AG09309 (cell line): Measurements from ENCODE around the gene VSTM4.

Experiments used
- DNase-seq: peaks from one replicate; pipeline ENCODE4 v3.0.0-alpha.2; 2010; ENCODE audit warnings: low read depth
- H3K4me3 ChIP-seq: 2 replicates; pipeline ENCODE4 v1.5.1; 2011; ENCODE audit warnings: mild to moderate bottlenecking, low read depth, low read length, moderate library complexity; ENCODE audit not compliant: control insufficient read depth
- TF ChIP-seq, protein P1 (sequence below): IDR thresholded peaks from 2 replicates; pipeline ENCODE4 v1.5.1; 2011; ENCODE audit warnings: mild to moderate bottlenecking, low read depth, low read length, inconsistent platforms; ENCODE audit not compliant: insufficient read depth, control insufficient read depth; ENCODE audit errors: missing control alignments

The VSTM4 gene

DNA sequence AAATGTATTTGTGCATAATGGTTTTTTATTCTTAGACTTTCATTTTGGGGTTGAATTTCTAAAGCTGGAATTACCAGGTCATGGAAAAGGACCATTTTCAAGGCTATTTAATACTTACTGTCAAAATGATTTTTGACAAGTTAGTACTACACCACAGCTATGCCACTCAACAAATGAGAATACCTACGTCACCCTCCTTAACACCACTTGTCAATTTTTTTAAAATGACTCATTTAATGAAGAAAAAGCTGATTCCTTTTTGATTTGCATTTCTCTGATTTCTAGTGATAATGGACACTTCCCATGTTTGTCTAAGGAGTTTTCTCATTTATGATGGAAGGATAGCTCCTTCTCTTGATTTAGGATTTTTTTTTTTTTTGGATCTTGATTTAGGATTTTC lies 63.3 kb downstream of the VSTM4 start:
- TF ChIP-seq, protein P1, sequence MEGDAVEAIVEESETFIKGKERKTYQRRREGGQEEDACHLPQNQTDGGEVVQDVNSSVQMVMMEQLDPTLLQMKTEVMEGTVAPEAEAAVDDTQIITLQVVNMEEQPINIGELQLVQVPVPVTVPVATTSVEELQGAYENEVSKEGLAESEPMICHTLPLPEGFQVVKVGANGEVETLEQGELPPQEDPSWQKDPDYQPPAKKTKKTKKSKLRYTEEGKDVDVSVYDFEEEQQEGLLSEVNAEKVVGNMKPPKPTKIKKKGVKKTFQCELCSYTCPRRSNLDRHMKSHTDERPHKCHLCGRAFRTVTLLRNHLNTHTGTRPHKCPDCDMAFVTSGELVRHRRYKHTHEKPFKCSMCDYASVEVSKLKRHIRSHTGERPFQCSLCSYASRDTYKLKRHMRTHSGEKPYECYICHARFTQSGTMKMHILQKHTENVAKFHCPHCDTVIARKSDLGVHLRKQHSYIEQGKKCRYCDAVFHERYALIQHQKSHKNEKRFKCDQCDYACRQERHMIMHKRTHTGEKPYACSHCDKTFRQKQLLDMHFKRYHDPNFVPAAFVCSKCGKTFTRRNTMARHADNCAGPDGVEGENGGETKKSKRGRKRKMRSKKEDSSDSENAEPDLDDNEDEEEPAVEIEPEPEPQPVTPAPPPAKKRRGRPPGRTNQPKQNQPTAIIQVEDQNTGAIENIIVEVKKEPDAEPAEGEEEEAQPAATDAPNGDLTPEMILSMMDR = no peak
- H3K4me3 ChIP-seq = no peak overlapping the region
- no peak for DNase-seq

DNA sequence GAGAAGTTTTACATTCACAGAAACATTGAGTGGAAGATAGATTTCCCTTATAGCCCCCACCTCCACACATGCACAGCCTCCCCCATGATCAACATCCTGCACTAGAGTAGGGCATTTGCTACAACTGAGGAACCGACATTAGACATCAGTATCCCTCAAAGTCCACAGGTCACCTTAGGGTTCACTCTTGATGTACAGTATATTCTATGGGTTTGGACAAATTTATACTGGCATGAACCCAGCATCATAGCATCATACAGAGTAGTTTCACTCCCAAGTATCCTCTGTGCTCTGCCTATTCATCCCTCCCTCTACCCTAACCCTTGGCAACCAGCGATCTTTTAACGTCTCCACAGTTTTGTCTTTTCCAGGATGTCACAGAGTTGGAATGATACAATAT lies 64.4 kb downstream of the VSTM4 start:
- no peak overlapping the region for H3K4me3 ChIP-seq
- TF ChIP-seq, protein P1 = no peak
- DNase-seq = no peak

DNA sequence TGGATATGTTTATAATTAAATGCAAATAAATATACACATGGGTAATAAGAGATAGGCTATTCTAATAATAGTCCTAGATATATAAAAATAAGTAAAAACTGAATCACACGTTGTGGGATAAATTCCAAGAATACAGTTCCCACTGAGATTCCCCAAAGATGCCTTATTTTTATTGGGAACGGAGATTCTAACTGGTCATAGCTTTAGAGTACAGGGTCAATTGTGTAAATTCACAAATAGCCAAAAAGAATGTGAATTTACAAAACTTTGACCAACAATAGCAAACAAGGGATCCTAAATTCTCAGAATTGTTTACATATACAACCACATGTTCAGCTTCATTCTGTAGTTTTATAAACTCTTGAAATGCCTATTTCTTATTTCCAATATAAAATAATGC lies 65.0 kb downstream of the VSTM4 start:
- TF ChIP-seq, protein P1 = no peak
- peak; percentile 41 for DNase-seq
- no peak overlapping the region for H3K4me3 ChIP-seq

DNA sequence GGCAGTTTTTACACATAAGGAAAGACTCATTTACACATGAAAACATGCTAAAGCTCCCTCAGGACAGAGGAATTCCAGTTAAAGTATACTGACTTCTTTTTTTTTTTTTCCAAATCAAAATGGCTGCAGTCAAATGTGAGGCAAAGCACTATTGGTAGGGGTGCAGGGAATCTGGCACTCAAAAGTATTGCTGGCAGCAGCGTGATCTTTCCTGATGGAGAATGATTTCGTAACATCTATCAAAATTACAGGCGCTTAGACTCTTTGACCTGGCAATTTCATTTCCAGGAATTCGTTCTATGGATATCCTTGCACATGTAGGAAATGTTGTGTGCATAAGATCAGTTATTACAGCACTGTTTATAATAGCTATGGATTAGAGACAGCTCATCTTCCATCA lies 65.7 kb downstream of the VSTM4 start:
- TF ChIP-seq, protein P1 = no peak
- no peak for DNase-seq
- H3K4me3 ChIP-seq = no peak overlapping the region

DNA sequence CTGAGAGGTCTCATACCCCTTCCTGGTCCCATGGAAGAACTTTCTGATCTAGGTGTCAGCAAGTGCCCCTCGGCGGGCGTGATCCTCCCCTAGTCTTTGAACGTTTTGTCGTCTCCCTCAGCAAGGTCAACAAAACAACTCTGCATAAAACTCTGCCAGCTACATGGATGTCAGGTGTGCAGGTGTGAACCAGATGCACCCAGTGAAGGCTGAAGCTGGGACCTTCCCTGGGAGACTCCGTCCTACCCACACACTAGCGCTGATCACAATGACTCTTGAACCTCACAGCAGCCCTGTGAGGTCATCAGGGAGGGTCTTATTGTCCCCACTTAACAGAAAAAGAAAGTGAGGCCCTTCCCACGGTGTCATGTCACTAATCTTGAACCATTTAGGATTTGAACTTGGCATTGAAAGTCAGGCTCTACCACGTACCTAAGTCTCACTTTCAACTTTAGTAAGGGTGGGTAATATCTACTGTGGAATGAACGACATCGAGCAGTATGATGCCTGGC lies 68.1 kb downstream of the VSTM4 start:
- DNase-seq = no peak
- no peak overlapping the region for H3K4me3 ChIP-seq
- TF ChIP-seq, protein P1 = no peak

DNA sequence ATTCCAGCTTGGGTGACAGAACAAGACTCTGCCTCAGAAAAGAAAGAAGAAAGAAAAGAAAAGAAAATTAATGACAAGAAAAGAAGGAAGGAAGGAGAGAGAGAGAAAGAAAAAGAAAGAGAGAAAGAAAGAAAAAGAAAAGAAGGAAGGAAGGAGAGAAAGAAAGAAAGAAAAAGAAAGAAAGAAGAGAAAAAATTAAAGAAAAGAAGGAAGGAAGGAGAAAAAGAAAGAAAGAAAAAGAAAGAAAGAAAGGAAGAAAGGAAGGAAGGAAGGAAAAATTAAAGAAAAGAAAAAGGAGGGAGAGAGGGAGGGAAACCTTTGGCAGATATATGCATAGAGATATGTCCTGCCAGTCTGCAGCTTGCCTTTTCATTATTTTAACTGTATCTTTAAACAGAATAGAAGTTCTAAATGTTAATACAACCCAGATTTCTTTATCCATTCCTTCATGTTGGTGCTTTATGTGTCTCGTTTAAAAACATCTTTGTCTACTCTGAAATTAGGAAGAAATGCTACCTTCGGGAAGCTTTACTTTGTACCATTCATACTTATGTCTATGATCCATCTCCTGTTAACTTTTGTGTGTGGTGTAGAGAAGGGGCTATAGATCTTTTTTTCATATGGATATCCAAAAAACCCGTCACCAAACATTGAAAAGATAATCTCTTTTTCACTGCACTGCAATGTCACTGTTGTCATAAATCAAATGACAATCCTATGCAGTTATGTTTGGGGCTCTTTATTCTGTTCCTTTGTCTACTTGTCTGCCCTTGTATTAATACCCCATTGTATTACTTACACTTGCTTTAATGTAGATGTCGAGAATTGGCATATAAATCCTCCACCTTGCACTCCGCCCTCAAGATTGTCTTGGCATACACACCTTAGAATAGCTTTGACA lies 70.8 kb downstream of the VSTM4 start:
- no peak for DNase-seq
- no peak overlapping the region for H3K4me3 ChIP-seq
- TF ChIP-seq, protein P1 = no peak
